NCI-H1417 treated with DMSO at 0.1 percent for 48 hours (cell line): ENCODE results near the gene NFKBIB.

Source experiments
- DNase-seq: peaks from one replicate; lab custom pipeline; 2025; lab: John Stamatoyannopoulos, UW

The NFKBIB gene

DNA sequence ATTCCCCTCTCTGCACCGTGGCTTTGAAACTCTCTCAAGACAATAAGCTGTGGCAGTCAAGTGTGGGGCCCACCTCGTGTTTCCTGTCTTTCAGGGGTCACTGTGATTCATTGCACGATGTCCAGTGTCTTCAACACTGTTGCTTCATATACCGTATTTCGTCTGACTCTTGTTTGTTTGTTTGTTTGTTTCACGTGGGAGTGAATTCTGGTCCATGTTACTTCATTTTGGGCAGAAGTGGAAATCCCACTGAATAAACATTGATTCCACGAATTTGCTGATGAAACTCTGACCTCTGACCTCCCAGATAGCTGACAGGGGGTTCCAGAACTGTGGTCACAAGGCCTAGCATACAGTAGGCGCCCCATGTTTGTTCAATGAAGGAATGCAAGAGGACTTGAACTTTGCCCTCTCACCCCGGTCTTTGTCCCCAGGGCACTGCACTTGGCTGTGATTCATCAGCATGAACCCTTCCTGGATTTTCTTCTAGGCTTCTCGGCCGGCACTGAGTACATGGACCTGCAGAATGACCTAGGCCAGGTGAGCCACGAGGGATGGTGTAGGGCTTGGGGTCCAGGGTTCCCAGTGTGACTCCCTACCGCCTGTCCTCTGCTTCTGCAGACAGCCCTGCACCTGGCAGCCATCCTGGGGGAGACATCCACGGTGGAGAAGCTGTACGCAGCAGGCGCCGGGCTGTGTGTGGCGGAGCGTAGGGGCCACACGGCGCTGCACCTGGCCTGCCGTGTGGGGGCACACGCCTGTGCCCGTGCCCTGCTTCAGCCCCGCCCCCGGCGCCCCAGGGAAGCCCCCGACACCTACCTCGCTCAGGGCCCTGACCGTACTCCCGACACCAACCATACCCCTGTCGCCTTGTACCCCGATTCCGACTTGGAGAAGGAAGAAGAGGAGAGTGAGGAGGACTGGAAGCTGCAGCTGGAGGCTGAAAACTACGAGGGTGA is 5.1 kb downstream of the NFKBIB start:
- no peak for DNase-seq

- no peak for DNase-seq
Measured at GRCh38 chr19:38905620-38906019, 5.9 kb downstream of the NFKBIB start.

- DNase-seq, result no peak
Measured at GRCh38 chr19:38907227-38907626, 7.5 kb downstream of the NFKBIB start.

- DNase-seq, result no peak
Measured at GRCh38 chr19:38907670-38908069, 7.9 kb downstream of the NFKBIB start.

DNA sequence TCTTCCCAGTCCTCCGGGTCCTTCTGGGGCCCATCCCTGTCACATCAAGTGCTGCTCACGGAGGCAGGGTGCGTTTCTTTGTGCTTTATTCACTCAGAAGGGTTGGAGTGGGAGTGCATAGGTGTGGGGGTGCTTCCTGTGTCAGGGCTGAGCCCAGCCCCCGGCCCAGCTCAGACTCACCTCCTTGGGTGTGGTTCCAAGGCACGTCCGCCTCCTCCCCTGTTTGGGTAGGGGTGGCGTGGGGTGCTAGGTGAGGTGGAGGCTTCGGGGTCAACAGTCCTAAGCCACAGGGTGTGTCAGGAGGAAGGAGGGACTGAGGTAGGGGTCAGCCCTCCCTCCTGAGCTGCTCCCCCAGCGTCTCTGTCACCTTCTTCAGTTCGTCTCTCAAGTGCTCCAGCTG is 9.1 kb downstream of the NFKBIB start:
- no peak for DNase-seq

GRCh38 chr19:38910488-38910887 is 10.7 kb downstream of the NFKBIB start:
- DNase-seq, result no peak

DNA sequence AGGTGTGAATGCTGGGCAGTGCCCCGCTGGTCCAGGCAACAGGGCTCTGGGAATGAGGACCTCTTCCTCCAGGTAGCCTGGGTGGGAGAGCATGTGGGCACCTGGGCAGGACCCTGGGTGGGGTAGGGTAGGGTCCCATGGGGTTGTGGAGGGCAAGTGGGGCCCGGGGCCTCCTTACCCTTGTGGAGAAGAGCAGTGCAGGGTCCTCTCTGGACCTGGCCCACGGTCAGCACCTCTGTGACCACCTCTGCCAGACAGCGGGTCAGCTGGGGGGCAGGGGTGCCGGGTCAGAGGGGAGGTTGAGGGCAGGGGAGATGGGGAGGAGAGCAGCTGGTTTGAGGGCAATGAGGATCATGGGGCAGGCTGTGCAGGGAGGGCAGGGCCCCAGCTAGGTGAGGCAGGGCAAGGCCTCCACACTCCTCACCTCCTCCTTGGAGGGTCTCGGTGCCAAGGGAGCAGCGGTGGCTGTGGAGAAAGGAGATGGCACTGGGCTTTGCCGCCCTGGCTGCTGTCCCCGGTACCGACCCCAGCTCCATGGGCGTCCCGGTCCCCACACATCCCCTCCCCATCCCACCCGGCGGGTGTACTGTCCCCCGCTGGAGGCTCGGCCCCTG is 11.7 kb downstream of the NFKBIB start:
- no peak for DNase-seq

- DNase-seq, result no peak
Measured at GRCh38 chr19:38912600-38913514, 13.1 kb downstream of the NFKBIB start.

DNA sequence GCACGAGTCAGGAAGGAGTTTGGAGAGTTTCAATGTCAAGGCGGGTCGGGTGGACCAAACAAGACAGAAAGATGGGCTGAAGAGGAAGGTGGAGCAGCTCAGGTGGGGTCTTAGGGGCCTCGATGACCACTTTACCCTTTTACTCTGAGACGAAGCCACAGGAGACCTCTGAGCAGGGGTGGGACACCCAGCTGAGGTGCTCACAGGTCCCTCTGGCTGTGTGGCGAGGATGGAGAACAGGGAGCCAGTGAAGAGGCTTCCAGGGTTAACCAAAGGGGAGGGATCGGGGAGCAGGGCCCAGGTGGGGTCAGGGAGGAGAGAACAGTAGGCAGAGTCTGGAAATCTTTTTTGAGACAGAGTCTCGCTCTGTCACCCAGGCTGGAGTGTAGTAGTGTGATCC is 14.2 kb downstream of the NFKBIB start:
- no peak for DNase-seq

DNA sequence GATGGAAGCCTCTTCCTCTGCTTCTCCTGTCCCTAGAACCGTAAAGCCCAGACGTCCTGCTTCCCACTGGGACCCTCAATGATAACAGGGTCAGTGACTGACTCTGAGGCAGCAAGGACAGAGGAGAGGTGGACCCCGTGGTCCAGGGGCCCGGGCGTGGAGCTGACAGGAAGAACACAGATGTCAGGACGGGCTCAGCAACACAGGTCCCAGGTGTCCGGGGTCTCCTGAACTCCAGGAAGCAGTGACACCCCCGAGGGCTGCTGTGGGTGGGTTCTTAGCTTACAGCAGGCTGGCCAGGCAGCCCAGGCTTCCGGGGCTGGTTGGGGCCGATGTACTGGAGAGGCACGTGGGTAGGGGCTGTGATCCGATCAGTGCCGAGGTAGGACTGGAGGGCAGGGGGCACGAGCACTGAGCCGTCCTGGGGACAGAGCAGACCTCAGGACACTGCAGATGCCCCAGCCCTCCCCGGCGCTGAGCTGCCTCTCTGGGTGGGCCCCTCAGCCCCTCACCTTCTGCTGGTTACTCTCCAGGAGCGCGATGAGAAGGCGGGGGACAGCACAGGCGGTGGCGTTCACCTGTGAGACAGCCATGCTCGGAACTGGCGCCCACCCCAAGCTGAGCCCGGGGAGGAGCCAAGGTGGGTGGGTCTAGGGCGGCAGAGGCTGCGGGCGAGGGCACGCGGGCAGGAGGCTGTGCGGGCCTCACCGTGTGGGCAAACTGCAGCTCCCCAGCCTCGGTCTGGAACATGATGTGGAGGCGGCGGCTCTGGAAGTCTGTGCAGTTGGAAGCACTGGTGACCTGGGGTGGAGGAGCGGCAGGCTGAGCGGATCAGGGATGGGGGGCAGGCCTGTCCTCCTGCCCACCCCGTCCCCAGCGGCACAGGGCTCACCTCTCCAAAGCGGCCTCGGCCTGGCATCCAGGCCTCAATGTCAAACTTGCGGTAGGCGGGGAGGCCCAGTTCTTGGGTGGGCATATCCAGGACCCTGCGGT is 15.9 kb downstream of the NFKBIB start:
- DNase-seq, result no peak

DNA sequence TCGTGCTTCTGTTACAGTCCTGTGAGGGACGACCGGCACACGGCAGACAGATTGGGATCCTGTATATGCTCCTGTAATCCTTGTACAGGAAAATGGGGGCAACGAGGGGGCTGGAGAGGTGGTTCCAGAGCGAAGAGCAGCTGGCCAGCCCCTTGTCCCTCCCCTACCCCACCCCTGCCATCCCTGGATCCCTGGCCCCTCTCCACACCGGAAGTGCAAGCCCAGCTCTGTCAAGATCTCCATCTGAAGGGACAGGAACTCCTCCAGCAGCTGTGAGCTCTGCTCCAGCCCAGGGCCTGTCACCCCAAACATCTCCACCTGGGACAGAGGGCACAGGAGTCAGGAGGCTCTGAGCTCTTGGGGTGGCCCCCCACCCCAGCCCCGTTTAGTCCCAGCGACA is 17.7 kb downstream of the NFKBIB start:
- DNase-seq, result no peak

DNA sequence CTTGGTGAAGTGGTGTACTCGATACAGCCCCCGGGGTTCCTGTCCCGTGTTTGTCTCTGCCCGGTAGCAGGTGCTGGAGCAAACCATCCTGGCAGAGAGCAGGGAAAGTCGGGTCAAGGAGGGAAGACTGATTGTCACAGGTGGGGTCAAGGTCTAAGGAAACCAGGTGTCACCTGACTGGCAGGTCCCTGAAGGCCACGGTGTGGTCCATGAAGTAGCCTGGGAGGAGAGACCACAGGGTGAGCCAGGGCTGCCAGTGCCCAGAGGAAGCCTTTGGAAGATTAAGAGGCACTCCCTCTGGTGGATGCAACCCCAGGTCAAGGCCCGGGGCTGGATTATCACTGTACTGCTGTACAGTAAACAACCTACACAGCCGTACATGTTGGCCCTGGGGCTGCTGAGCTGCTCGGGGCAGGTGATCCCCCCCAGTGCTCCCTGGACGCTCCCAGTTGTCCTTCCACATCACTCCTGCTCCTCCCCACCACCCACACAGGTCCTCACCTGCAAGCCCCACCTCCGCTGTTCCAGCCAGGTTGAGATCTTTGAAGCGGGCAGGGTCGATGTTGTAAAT is 18.2 kb downstream of the NFKBIB start:
- DNase-seq, result no peak

- no peak for DNase-seq
Measured at GRCh38 chr19:38918526-38918925, 18.8 kb downstream of the NFKBIB start.

DNA sequence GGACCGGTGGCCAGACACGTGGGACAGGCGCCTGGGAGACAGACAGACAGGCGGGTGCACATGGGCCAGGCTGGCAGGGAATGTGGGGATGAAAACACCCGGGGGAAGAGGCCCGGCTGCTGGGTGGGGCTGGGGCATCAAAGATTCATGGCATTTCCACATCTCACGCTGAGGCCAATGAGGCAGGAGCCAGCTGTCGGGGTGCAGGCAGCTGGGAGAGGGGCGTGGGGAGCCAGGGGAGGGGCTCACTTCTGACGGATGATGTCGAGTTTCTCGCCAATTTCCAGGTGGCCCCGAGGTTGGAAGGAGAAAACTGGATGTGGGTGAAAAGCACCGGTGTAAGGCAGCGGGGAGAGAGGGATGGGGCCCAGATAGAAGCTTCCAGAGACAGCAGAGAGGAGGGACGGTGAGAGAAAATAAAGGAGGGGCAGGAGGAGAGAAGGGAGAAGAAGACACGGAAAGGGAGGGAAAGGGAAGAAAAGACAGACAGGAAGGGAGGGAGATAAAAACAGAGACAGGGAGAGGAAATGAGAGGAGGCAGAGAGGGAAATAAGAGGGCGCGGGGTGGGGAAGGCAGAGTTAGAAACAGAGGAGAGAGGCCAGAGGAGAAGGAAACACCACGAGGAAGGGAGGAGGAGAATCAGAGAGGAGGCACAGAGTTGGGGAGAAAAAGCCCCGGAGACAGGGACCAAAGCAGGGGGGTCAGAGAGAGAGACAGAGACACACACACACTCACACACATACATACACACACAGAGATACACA is 20.2 kb downstream of the NFKBIB start:
- no peak for DNase-seq

GRCh38 chr19:38920602-38921419 is 21.0 kb downstream of the NFKBIB start:
- no peak for DNase-seq

DNA sequence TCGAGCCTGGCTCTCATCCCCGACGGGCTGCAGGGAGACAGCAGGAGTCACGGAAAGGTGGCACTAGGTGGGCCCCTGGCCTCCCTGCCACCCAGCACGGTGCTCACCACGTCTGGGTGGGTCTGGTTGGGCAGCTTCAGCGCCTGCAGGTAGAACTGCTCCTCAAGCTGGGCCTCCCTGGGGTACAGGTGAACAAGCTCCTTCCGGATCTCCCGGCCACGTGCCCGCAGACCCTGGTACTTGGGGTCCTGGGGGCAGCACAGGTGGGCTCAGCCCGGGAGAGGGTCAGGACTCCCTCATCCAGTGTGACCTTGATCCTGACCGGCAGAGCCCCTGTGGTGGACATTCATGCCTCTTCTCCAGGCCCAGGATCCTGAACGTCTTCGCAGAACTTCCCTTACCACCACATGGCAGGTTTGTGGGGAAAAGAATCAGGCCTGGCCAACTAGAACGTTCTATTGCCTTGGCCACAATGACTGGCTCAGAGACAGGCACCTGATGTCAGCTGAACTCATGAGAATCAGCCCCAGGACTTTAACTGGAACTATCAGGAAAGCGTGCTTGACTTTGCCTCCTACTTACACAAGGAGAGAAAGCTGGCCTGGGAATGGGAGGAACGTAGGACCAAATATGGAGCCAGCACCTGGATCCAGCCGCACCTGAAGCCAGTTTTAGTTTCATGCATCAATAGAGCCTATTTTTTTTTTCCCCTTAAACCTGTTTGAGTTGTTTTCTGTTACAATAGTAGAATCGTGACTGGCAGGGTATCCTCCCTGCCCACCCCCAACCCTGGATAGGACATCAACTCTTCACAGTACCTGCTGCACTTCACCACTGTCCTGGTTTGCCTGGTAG is 21.9 kb downstream of the NFKBIB start:
- no peak for DNase-seq

GRCh38 chr19:38922482-38922881 is 22.7 kb downstream of the NFKBIB start:
- DNase-seq, result no peak

DNA sequence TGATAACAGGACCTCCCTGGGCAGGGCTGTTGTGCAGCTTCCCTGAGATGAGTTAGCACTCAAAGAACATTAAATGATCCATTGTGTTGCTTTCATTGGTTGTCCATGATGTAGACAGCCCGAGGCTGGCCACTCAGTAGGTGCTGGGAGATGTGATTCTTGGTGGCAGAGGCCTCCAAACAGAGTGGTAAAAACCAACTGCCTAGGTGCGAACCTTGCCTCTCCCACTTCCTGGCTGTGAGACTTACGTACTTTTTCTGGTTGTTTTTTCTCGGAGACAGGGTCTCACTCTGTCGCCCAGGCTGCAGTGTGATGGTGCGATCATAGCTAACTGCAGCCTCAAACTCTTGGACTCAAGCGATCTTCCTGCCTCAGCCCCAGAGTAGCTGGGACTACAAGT is 24.6 kb downstream of the NFKBIB start:
- no peak for DNase-seq
